Transverse colon (tissue), 4 donors: ENCODE data around the gene RAN. TPM values are rescaled to one million over a fixed set of nuclear protein-coding genes. Genes with fewer than 3 reads are reported as not detected.

Source experiments
- DNase-seq: peaks from one replicate; pipeline ENCODE4 v3.0.0-alpha.2; 2019
- H3K27ac ChIP-seq, 4 donors: fragments of 200-600 bp; sonication (generic); 2 replicates each; pipeline ENCODE4 v1.5.1; 2016 to 2018; ENCODE audit warnings: inconsistent platforms in 4 of 4
- H3K27me3 ChIP-seq: fragments of 200-600 bp; sonication (generic); 2 replicates; pipeline ENCODE4 v1.5.1; 2017; ENCODE audit warnings: inconsistent platforms
- H3K36me3 ChIP-seq, 4 donors: fragments of 200-600 bp; sonication (generic); 2 replicates each; pipeline ENCODE4 v1.5.1; 2017 to 2019; ENCODE audit warnings: inconsistent platforms in 4 of 4
- H3K4me1 ChIP-seq, 4 donors: fragments of 200-600 bp; sonication (generic); 2 replicates each; pipeline ENCODE4 v1.5.1; 2017 to 2020; ENCODE audit warnings: inconsistent platforms in 4 of 4
- H3K4me3 ChIP-seq, 4 donors: fragments of 200-600 bp; sonication (generic); 1 replicate in 1 of 4; 2 replicates in 3 of 4; pipeline versions ENCODE4 v1.5.1 to v1.6.1; 2017 to 2019; ENCODE audit warnings: inconsistent platforms in 4 of 4
- H3K9me3 ChIP-seq, 2 donors: fragments of 200-600 bp; sonication (generic); 2 replicates each; pipeline ENCODE4 v1.5.1; 2017 to 2019; ENCODE audit warnings: inconsistent platforms in 2 of 2
- CTCF ChIP-seq, 5 experiments: fragments of 200-600 bp in 3 of 5; fragments of 450-650 bp in 2 of 5; sonication (generic) in 3 of 5; IDR thresholded peaks; 1 replicate in 2 of 5; 2 replicates in 3 of 5; pipeline ENCODE4 v1.5.1; 2016 to 2017; ENCODE audit warnings: antibody characterized with exemption in 5 of 5, inconsistent platforms in 3 of 5, mild to moderate bottlenecking in 2 of 5, moderate library complexity in 1 of 5
- EP300 ChIP-seq: sonication (generic); formaldehyde crosslinking; IDR thresholded peaks from one replicate; pipeline ENCODE4 v1.6.1; 2017; ENCODE audit warnings: antibody characterized with exemption, low read depth
- POLR2A ChIP-seq: fragments of 450-650 bp; IDR thresholded peaks from one replicate; pipeline ENCODE4 v1.6.1; 2016; ENCODE audit warnings: antibody characterized with exemption, mild to moderate bottlenecking, moderate library complexity
- POLR2AphosphoS5 ChIP-seq, 3 donors: sonication (generic); formaldehyde crosslinking; IDR thresholded peaks; one replicate each; pipeline ENCODE4 v1.6.1; 2016; ENCODE audit warnings: antibody characterized with exemption in 3 of 3
- WGBS, 2 donors: methylation state at CpG; one replicate each; pipeline ENCODE4 v1.1.5; 2018; ENCODE audit warnings: low coverage in 1 of 2; 5-methylcytosine and 5-hydroxymethylcytosine counted together
- in situ Hi-C, 4 donors: fragments of 200-750 bp; cut with MboI; loops; one replicate each; pipeline versions ENCODE4 v1.15.0 to v1.15.1; 2017; ENCODE audit warnings: low sequenced_read_pairs in 3 of 4, low pct_ligation_motif_present in 1 of 4, low pct_unique_long_range_greater_than_20kb in 1 of 4
- intact Hi-C: fragments of 100-400 bp; cut with DNase I; formaldehyde crosslinking; loops from one replicate; pipeline ENCODE4 v1.15.1; 2023; ENCODE audit warnings: low total_unique reads
- total RNA-seq, 4 donors: library from RNA; depleted of rRNA; stranded (reverse); fragments of >200 nt; gene quantifications; one replicate each; pipeline ENCODE4 v1.1.0, GENCODE V29; 2016

Gene RAN
- total RNA-seq, 4 donors from 2014 or later = 28.1 to 124 (median 77.5) TPM

GRCh38 chr12:130876297-130876696 lies 4.4 kb downstream of the RAN start:
- Histone ChIP-seq H3K27ac (no peak overlapping the region), H3K4me3 (no peak overlapping the region), H3K9me3 (no peaks in the 10 kb centered on the region), H3K27me3 (no peaks in the 10 kb centered on the region), H3K4me1 (peaks cover 4 to 17% (median 14%) of the 10 kb centered on the region in 4 donors), H3K36me3 (peaks cover 0 to 32% (median 13%) of the 10 kb centered on the region in 4 donors)
- no peak for DNase-seq
- intact Hi-C loops (no loop called here), in situ Hi-C loops (no loop called here)
- TF ChIP-seq POLR2A (no peak), EP300 (no peak), CTCF (IDR thresholded peaks at IDR 0.05) (no peak), POLR2AphosphoS5 (IDR thresholded peaks at IDR 0.05) (no peak)

- intact Hi-C loops (no loop called here), in situ Hi-C loops (no loop called here)
- WGBS, 2 donors = 67 to 81% methylated on average over 3 of the region's 3 CpGs
- Histone ChIP-seq H3K4me3 (no peak overlapping the region), H3K36me3 (peaks cover 0 to 32% (median 13%) of the 10 kb centered on the region in 4 donors), H3K27me3 (no peaks in the 10 kb centered on the region), H3K27ac (no peak overlapping the region), H3K9me3 (no peaks in the 10 kb centered on the region), H3K4me1 (peaks cover 4 to 15% (median 12%) of the 10 kb centered on the region in 4 donors)
- DNase-seq = no peak
- TF ChIP-seq POLR2AphosphoS5 (IDR thresholded peaks at IDR 0.05) (no peak), EP300 (no peak), POLR2A (no peak), CTCF (IDR thresholded peaks at IDR 0.05) (no peak)
These were observed 4.9 kb downstream of the RAN start for GRCh38 chr12:130876758-130877157.

- in situ Hi-C loops (no loop called here), intact Hi-C loops (no loop called here)
- 77 to 90% methylated on average over 3 of the region's 3 CpGs for WGBS, 2 donors
- H3K27me3 ChIP-seq = no peaks in the 10 kb centered on the region
- no peak overlapping the region for H3K27ac ChIP-seq
- TF ChIP-seq POLR2AphosphoS5 (IDR thresholded peaks at IDR 0.05) (no peak), POLR2A (no peak), CTCF (IDR thresholded peaks at IDR 0.05) (no peak), EP300 (no peak)
- H3K4me3 ChIP-seq = no peak overlapping the region
- peaks cover 4 to 15% (median 12%) of the 10 kb centered on the region in 4 donors for H3K4me1 ChIP-seq
- H3K36me3 ChIP-seq = peaks cover 0 to 32% (median 13%) of the 10 kb centered on the region in 4 donors
- DNase-seq = no peak
- H3K9me3 ChIP-seq = no peaks in the 10 kb centered on the region
These were observed 5.5 kb downstream of the RAN start for GRCh38 chr12:130877333-130877732.

- 63 to 64% methylated on average over 9 to 24 of the region's 24 CpGs for WGBS, 2 donors
- no peak for TF ChIP-seq CTCF (IDR thresholded peaks at IDR 0.05)
- no peak for TF ChIP-seq POLR2A
- no peak for TF ChIP-seq EP300
- no peak for TF ChIP-seq POLR2AphosphoS5 (IDR thresholded peaks at IDR 0.05)
- in situ Hi-C loops = no loop called here
- no peak for DNase-seq
- H3K4me1 ChIP-seq = peaks cover 0 to 6% (median 2%) of the 10 kb centered on the region in 4 donors
- H3K27ac ChIP-seq = no peak overlapping the region
- no peak overlapping the region for H3K4me3 ChIP-seq
- H3K36me3 ChIP-seq = peaks cover 0 to 32% (median 13%) of the 10 kb centered on the region in 4 donors
- intact Hi-C loops = no loop called here
- H3K9me3 ChIP-seq = no peaks in the 10 kb centered on the region
- H3K27me3 ChIP-seq = no peaks in the 10 kb centered on the region
These were observed 6.6 kb downstream of the RAN start for GRCh38 chr12:130878193-130879185.
